GM19324 (cell line): ENCODE measurements around the gene CLIP1.
"Not testable (repeated sequence)": the region's sequence is repeated elsewhere in the genome, so short reads cannot be mapped to it uniquely, and the experiment has no call there.

Experiments used
- ATAC-seq: cut with Tn5 transposase; IDR thresholded peaks from one replicate; pipeline ENCODE4 v1.9.1; 2021; ENCODE audit warnings: mild to moderate bottlenecking, moderate library complexity; ENCODE audit not compliant: unreplicated experiment, low FRiP score

Gene CLIP1

GRCh38 chr12:122362755-122363154 is 59.7 kb downstream of the CLIP1 start:
- no peak for ATAC-seq

- not testable (repeated sequence) for ATAC-seq
Measured at GRCh38 chr12:122358403-122358802, 64.1 kb downstream of the CLIP1 start.

DNA sequence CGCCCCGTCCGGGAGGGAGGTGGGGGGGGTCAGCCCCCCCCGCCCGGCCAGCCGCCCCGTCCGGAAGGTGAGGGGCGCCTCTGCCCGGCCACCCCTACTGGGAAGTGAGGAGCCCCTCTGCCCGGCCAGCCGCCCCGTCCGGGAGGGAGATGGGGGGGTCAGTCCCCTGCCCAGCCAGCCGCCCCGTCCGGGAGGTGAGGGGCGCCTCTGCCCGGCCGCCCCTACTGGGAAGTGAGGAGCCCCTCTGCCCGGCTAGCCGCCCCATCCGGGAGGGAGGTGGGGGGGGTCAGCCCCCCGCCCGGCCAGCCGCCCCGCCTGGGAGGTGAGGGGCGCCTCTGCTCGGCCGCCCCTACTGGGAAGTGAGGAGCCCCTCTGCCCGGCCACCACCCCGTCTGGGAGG is 64.9 kb downstream of the CLIP1 start:
- not testable (repeated sequence) for ATAC-seq

DNA sequence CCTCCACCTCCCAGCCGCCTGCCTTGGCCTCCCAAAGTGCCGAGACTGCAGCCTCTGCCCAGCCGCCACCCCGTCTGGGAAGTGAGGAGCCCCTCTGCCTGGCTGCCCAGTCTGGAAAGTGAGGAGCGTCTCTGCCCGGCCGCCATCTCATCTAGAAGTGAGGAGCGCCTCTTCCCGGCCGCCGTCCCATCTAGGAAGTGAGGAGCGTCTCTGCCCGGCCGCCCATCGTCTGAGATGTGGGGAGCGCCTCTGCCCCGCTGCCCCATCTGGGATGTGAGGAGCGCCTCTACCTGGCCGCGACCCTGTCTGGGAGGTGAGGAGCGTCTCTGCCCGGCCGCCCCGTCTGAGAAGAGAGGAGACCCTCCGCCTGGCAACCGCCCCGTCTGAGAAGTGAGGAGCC is 65.5 kb downstream of the CLIP1 start:
- not testable (repeated sequence) for ATAC-seq

- no peak for ATAC-seq
Measured at GRCh38 chr12:122356192-122356635, 66.3 kb downstream of the CLIP1 start.

DNA sequence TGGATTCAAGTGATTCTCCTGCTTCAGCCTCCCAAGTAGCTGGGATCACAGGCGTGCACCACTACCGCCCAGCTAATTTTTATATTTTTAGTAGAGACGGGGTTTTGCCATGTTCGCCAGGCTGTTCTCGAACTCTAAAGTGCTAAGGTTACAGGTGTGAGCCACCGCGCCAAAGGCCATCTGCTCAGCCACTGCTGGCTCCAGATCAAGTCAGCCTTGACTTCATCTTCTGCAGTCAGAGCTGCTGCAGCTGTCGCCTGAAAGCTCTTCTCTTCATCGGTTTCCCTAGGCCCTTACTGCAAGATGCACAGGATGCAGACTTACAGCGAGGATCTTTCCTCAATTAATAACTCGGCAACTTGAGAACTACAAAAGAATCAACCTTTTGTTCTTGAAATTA is 66.8 kb downstream of the CLIP1 start:
- no peak for ATAC-seq

GRCh38 chr12:122354958-122355641 is 67.4 kb downstream of the CLIP1 start:
- ATAC-seq: no peak

- ATAC-seq: no peak
Measured at GRCh38 chr12:122352394-122352793, 70.1 kb downstream of the CLIP1 start.

- no peak for ATAC-seq
Measured at GRCh38 chr12:122350141-122350848, 72.2 kb downstream of the CLIP1 start.

GRCh38 chr12:122349078-122349477 is 73.4 kb downstream of the CLIP1 start:
- no peak for ATAC-seq

DNA sequence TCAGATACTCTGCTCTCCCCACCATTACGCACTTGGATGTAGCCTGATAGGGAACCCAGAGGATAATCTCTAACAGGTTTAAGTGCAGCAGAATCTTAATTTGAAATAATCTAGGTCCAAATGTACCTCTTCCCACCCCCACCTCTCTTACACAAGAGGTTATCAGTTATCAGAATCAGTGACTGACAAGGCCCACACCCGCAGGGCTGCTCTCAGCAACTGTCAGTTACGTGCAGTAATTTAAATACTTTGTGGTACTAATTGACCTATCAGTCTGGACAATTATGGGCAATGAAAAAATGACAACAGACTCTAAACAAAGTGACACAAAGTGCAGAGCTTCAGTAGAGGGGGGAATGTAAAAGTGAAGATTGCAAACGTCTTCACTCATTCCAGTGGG is 74.0 kb downstream of the CLIP1 start:
- no peak for ATAC-seq

GRCh38 chr12:122346054-122346453 is 76.4 kb downstream of the CLIP1 start:
- no peak for ATAC-seq

DNA sequence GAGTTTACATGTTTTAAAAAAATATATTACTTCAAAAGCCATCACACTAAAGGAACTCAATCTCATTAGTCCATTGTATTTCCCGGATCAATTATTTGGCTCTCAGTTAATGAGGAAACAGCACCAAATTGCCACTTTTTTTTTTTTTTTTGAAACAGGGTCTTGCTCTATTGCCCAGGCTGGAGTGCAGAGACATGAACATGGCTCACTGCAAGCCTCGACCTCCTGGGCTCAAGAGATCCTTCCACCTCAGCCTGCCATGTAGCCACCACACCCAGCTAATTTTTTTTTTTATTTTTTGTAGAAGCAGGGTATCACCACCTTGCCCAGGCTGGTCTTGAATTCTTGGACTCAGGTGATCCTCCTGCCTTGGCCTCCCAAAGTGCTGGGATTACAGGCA is 77.4 kb downstream of the CLIP1 start:
- no peak for ATAC-seq

GRCh38 chr12:122336015-122336946 is 86.2 kb downstream of the CLIP1 start:
- no peak for ATAC-seq

- no peak for ATAC-seq
Measured at GRCh38 chr12:122333142-122334087, 89.1 kb downstream of the CLIP1 start.

- no peak for ATAC-seq
Measured at GRCh38 chr12:122327494-122328385, 94.7 kb downstream of the CLIP1 start.

GRCh38 chr12:122327014-122327413 is 95.5 kb downstream of the CLIP1 start:
- no peak for ATAC-seq

- no peak for ATAC-seq
Measured at GRCh38 chr12:122326586-122326985, 95.9 kb downstream of the CLIP1 start.
